Hepatocyte (in vitro differentiated cells): ENCODE measurements around the gene SLC34A2. TPM values are rescaled to one million over a fixed set of nuclear protein-coding genes. Genes with fewer than 3 reads are reported as not detected.

Experiments
- DNase-seq: peaks from one replicate; pipeline ENCODE4 v3.0.0-alpha.2; 2016; ENCODE audit warnings: low spot score
- H2AFZ ChIP-seq: fragments of 200-600 bp; sonication (generic); 2 replicates; pipeline ENCODE4 v1.6.0; 2016; ENCODE audit warnings: antibody characterized with exemption, mild to moderate bottlenecking
- H3K27ac ChIP-seq: fragments of 200-600 bp; sonication (generic); 2 replicates; pipeline ENCODE4 v1.5.1; 2016; ENCODE audit warnings: mild to moderate bottlenecking
- H3K27me3 ChIP-seq: fragments of 200-600 bp; sonication (generic); 2 replicates; pipeline ENCODE4 v1.6.1; 2016
- H3K36me3 ChIP-seq: fragments of 200-600 bp; sonication (generic); replicated peaks from 2 replicates; pipeline ENCODE4 v1.5.1; 2016; ENCODE audit warnings: low read depth; ENCODE audit not compliant: insufficient read depth
- H3K4me1 ChIP-seq: fragments of 200-600 bp; sonication (generic); 2 replicates; pipeline ENCODE4 v1.5.1; 2016; ENCODE audit warnings: mild to moderate bottlenecking, moderate library complexity; ENCODE audit not compliant: insufficient read depth
- H3K4me2 ChIP-seq: fragments of 200-600 bp; sonication (generic); 2 replicates; pipeline ENCODE4 v1.6.0; 2016
- H3K4me3 ChIP-seq: fragments of 200-600 bp; sonication (generic); 2 replicates; pipeline ENCODE4 v1.5.1; 2016; ENCODE audit warnings: mild to moderate bottlenecking
- H3K79me2 ChIP-seq: fragments of 200-600 bp; sonication (generic); 2 replicates; pipeline ENCODE4 v1.6.0; 2017; ENCODE audit warnings: mild to moderate bottlenecking
- H3K9me2 ChIP-seq: fragments of 200-600 bp; sonication (generic); replicated peaks from 2 replicates; pipeline ENCODE4 v1.6.0; 2017; ENCODE audit warnings: mild to moderate bottlenecking; ENCODE audit not compliant: insufficient read depth
- H3K9me3 ChIP-seq: fragments of 200-600 bp; sonication (generic); 2 replicates; pipeline ENCODE4 v1.5.1; 2016; ENCODE audit warnings: low read depth, mild to moderate bottlenecking
- H4K20me1 ChIP-seq: fragments of 200-600 bp; sonication (generic); 2 replicates; pipeline ENCODE4 v1.6.0; 2016; ENCODE audit warnings: mild to moderate bottlenecking; ENCODE audit not compliant: insufficient read depth, poor library complexity, severe bottlenecking
- EZH2 ChIP-seq: fragments of 200-600 bp; sonication (generic); IDR thresholded peaks from 2 replicates; pipeline ENCODE4 v1.6.1; 2016; ENCODE audit warnings: antibody characterized with exemption, mild to moderate bottlenecking, borderline replicate concordance
- EZH2phosphoT487 ChIP-seq: fragments of 200-600 bp; sonication (generic); IDR thresholded peaks from one replicate; pipeline ENCODE4 v1.6.1; 2018; ENCODE audit warnings: antibody characterized with exemption, mild to moderate bottlenecking, low read depth, moderate library complexity; ENCODE audit not compliant: unreplicated experiment, severe bottlenecking
- WGBS: methylation state at CpG from one replicate; pipeline ENCODE4 v1.1.6; 2016; ENCODE audit warnings: low lambda C conversion rate; ENCODE audit errors: missing lambda C conversion rate; 5-methylcytosine and 5-hydroxymethylcytosine counted together
- polyA plus RNA-seq: library from polyadenylated mRNA; unstranded; fragments of >200 nt; fragmentation: Nextera tagmentation; extraction: Ambion mirVana; gene quantifications from 2 replicates; pipeline ENCODE4 v1.2.1, GENCODE V29; 2016
- total RNA-seq: library from RNA; depleted of rRNA; stranded (reverse); fragments of >200 nt; gene quantifications from 2 replicates; pipeline ENCODE4 v1.2.3, GENCODE V29; 2014
- TF ChIP-seq, protein P1 (sequence below): fragments of 200-600 bp; sonication (generic); IDR thresholded peaks from 2 replicates; pipeline ENCODE4 v1.5.1; 2016; ENCODE audit warnings: antibody characterized with exemption, mild to moderate bottlenecking; ENCODE audit not compliant: poor library complexity

Gene SLC34A2
- total and polyA plus RNA-seq, 2 experiments from 2014 or later = 11.1 to 21.2 TPM

- Histone ChIP-seq H3K4me2 (no peak overlapping the region), H3K79me2 (no peaks in the 10 kb centered on the region), H4K20me1 (no peaks in the 10 kb centered on the region), H3K9me2 (no peaks in the 10 kb centered on the region), H3K4me3 (no peak overlapping the region), H3K36me3 (no peaks in the 10 kb centered on the region), H3K4me1 (no peaks in the 10 kb centered on the region), H3K27me3 (no peaks in the 10 kb centered on the region), H3K27ac (no peak overlapping the region), H3K9me3 (no peaks in the 10 kb centered on the region), H2AFZ (no peak overlapping the region)
- WGBS = 95% methylated on average over 4 of the region's 4 CpGs
- no peak for DNase-seq
- TF ChIP-seq EZH2 = no peak
- TF ChIP-seq EZH2phosphoT487 = no peak
- TF ChIP-seq, protein P1, sequence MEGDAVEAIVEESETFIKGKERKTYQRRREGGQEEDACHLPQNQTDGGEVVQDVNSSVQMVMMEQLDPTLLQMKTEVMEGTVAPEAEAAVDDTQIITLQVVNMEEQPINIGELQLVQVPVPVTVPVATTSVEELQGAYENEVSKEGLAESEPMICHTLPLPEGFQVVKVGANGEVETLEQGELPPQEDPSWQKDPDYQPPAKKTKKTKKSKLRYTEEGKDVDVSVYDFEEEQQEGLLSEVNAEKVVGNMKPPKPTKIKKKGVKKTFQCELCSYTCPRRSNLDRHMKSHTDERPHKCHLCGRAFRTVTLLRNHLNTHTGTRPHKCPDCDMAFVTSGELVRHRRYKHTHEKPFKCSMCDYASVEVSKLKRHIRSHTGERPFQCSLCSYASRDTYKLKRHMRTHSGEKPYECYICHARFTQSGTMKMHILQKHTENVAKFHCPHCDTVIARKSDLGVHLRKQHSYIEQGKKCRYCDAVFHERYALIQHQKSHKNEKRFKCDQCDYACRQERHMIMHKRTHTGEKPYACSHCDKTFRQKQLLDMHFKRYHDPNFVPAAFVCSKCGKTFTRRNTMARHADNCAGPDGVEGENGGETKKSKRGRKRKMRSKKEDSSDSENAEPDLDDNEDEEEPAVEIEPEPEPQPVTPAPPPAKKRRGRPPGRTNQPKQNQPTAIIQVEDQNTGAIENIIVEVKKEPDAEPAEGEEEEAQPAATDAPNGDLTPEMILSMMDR = no peak
These were observed 16.8 kb upstream of the SLC34A2 start for GRCh38 chr4:25638806-25639205.

DNA sequence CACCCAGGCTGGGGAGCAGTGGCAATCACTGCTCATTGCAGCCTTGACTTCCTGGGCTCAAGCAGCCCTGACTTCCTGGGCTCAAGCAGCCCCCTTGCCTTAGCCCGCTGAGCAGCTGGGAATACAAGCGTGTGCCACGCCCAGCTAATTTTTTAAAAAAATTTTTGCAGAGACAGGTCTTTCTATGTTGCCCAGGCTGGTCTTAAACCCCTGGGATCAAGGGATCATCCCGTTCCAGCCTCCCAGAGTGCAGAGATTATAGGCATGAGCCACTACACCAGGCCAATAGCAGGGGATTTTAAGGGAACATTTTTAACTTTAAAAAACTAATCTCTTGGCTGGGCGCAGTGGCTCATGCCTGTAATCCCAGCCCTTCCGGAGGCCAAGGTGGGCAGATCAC is 5.3 kb upstream of the SLC34A2 start:
- WGBS = 76% methylated on average over 6 of the region's 6 CpGs
- no peak overlapping the region for H3K27ac ChIP-seq
- no peaks in the 10 kb centered on the region for H4K20me1 ChIP-seq
- no peaks in the 10 kb centered on the region for H3K9me2 ChIP-seq
- DNase-seq = no peak
- no peak overlapping the region for H2AFZ ChIP-seq
- H3K4me3 ChIP-seq = no peak overlapping the region
- H3K4me1 ChIP-seq = peaks cover 3% of the 10 kb centered on the region
- no peaks in the 10 kb centered on the region for H3K79me2 ChIP-seq
- TF ChIP-seq EZH2 = no peak
- TF ChIP-seq, protein P1 = no peak
- no peak for TF ChIP-seq EZH2phosphoT487
- H3K36me3 ChIP-seq = no peaks in the 10 kb centered on the region
- no peak overlapping the region for H3K4me2 ChIP-seq
- H3K27me3 ChIP-seq = peaks cover 14% of the 10 kb centered on the region
- no peaks in the 10 kb centered on the region for H3K9me3 ChIP-seq

GRCh38 chr4:25651682-25652081 is 4.0 kb upstream of the SLC34A2 start:
- Histone ChIP-seq H3K9me3 (no peaks in the 10 kb centered on the region), H4K20me1 (no peaks in the 10 kb centered on the region), H2AFZ (no peak overlapping the region), H3K4me2 (no peak overlapping the region), H3K36me3 (no peaks in the 10 kb centered on the region), H3K27me3 (peaks cover 26% of the 10 kb centered on the region), H3K9me2 (no peaks in the 10 kb centered on the region), H3K79me2 (no peaks in the 10 kb centered on the region), H3K27ac (no peak overlapping the region), H3K4me3 (no peak overlapping the region), H3K4me1 (peaks cover 11% of the 10 kb centered on the region)
- WGBS = 58% methylated on average over 5 of the region's 5 CpGs
- DNase-seq = no peak
- TF ChIP-seq EZH2phosphoT487 (no peak), EZH2 (no peak)

GRCh38 chr4:25654031-25654970 is 1.4 kb upstream of the SLC34A2 start:
- Histone ChIP-seq H3K4me3 (no peak overlapping the region), H3K9me3 (no peaks in the 10 kb centered on the region), H3K79me2 (no peaks in the 10 kb centered on the region), H3K9me2 (no peaks in the 10 kb centered on the region), H2AFZ (no peak overlapping the region), H4K20me1 (no peaks in the 10 kb centered on the region), H3K4me1 (peaks cover 11% of the 10 kb centered on the region), H3K36me3 (no peaks in the 10 kb centered on the region), H3K27ac (no peak overlapping the region), H3K27me3 (peaks cover 39% of the 10 kb centered on the region), H3K4me2 (peak overlapping the region; percentile 90)
- no peak for DNase-seq
- WGBS = 70% methylated on average over 17 of the region's 17 CpGs
- TF ChIP-seq, protein P1 = no peak
- TF ChIP-seq EZH2phosphoT487 (no peak), EZH2 (no peak)
